HepG2 (cell line): ENCODE measurements around the gene U2AF2. TPM values are rescaled to one million over a fixed set of nuclear protein-coding genes. Genes with fewer than 3 reads are reported as not detected.

Experiments used
- ATAC-seq: fragments of 200-7000 bp; cut with Tn5 transposase; 3 replicates; pipeline ENCODE4 v1.9.1; 2020; ENCODE audit warnings: mild to moderate bottlenecking, moderate library complexity
- BruUV-seq: library from RNA; stranded (reverse); fragments of 400-500 nt; replicated peaks from 2 replicates; lab custom pipeline; 2021; lab: Mats Ljungman, UMichigan
- CTCF ChIA-PET: fragments of 300-600 bp; formaldehyde crosslinking; extraction: SDS; loops from one replicate; lab custom pipeline; 2021; ENCODE audit warnings: low total read pairs, inconsistent platforms, low intra/inter-chr PET ratio; lab: Yijun Ruan, JAX
- POLR2A ChIA-PET: fragments of 350-600 bp; sonication (Branson Sonifier 250); formaldehyde crosslinking; loops from one replicate; lab custom pipeline; 2020; ENCODE audit warnings: antibody characterized with exemption, inconsistent platforms; lab: Yijun Ruan, JAX
- DNase-seq: peaks from one replicate; pipeline ENCODE4 v3.0.0-alpha.2; 2015; ENCODE audit warnings: low spot score
- FAIRE-seq: peaks from 3 replicates; lab custom pipeline; 2011; peaks lifted over from hg19 to GRCh38; lab: Jason Lieb, UNC
- H2AFZ ChIP-seq: one replicate; pipeline ENCODE4 v1.6.1; 2011; ENCODE audit warnings: low read length, inconsistent platforms
- H3K27ac ChIP-seq: fragments of 300-600 bp; 3 replicates; pipeline ENCODE4 v1.8.0; 2011; ENCODE audit warnings: mixed run types, mild to moderate bottlenecking, mixed read lengths, low read length, inconsistent platforms; ENCODE audit not compliant: insufficient read depth; ENCODE audit errors: extremely low read length
- H3K27me3 ChIP-seq, 2 experiments: fragments of 200-600 bp in 1 of 2; 2 replicates in 1 of 2; 3 replicates in 1 of 2; pipeline versions ENCODE4 v1.6.0 to v1.8.0; 2011; ENCODE audit warnings: low read length in 2 of 2, mild to moderate bottlenecking in 2 of 2, moderate library complexity in 2 of 2, inconsistent platforms in 1 of 2; ENCODE audit not compliant: insufficient read depth in 2 of 2, control insufficient read depth in 1 of 2
- H3K36me3 ChIP-seq, 2 experiments: fragments of 200-600 bp in 1 of 2; replicated peaks in 1 of 2; 2 replicates in 1 of 2; 3 replicates in 1 of 2; pipeline versions ENCODE4 v1.5.1 to v1.8.0; 2011; ENCODE audit warnings: low read length in 2 of 2, inconsistent platforms in 1 of 2; ENCODE audit not compliant: insufficient read depth in 2 of 2, control insufficient read depth in 1 of 2
- H3K4me1 ChIP-seq: 2 replicates; pipeline ENCODE4 v1.5.1; 2012; ENCODE audit warnings: low read length, inconsistent platforms; ENCODE audit not compliant: insufficient read depth
- H3K4me2 ChIP-seq: 2 replicates; pipeline ENCODE4 v1.6.0; 2011; ENCODE audit warnings: low read depth, low read length, inconsistent platforms
- H3K4me3 ChIP-seq, 3 experiments: fragments of 200-600 bp in 1 of 3; sonication (generic), shearing (Covaris generic) in 1 of 3; replicated peaks in 1 of 3; 2 replicates each; pipeline ENCODE4 v1.5.1; 2011 to 2016; ENCODE audit warnings: low read length in 3 of 3, inconsistent platforms in 2 of 3, low read depth in 2 of 3, mild to moderate bottlenecking in 2 of 3, control low read depth in 1 of 3, mixed read lengths in 1 of 3; ENCODE audit not compliant: insufficient read depth in 1 of 3
- H3K79me2 ChIP-seq: one replicate; pipeline ENCODE4 v1.6.1; 2011; ENCODE audit warnings: low read length, inconsistent platforms; ENCODE audit not compliant: insufficient read depth
- H3K9ac ChIP-seq: 2 replicates; pipeline ENCODE4 v1.6.0; 2011; ENCODE audit warnings: mild to moderate bottlenecking, low read depth, low read length, inconsistent platforms; ENCODE audit not compliant: insufficient read depth
- H3K9me3 ChIP-seq: 2 replicates; pipeline ENCODE4 v1.5.1; 2012; ENCODE audit warnings: mild to moderate bottlenecking, low read length
- H4K20me1 ChIP-seq: 2 replicates; pipeline ENCODE4 v1.6.0; 2011; ENCODE audit warnings: inconsistent platforms, mild to moderate bottlenecking, low read length, moderate library complexity; ENCODE audit not compliant: insufficient read depth
- CBFB ChIP-seq: sonication (generic); formaldehyde crosslinking; IDR thresholded peaks from 2 replicates; pipeline ENCODE4 v1.4.0; 2020; ENCODE audit warnings: missing genetic modification reagents
- FOXC1 ChIP-seq: sonication (generic); formaldehyde crosslinking; IDR thresholded peaks from 2 replicates; pipeline ENCODE4 v1.8.0; 2022; ENCODE audit warnings: mild to moderate bottlenecking, missing genetic modification reagents, borderline replicate concordance
- IRF1 ChIP-seq: sonication (generic); formaldehyde crosslinking; IDR thresholded peaks from 2 replicates; pipeline ENCODE4 v1.4.0; 2020; ENCODE audit warnings: low read depth, mild to moderate bottlenecking, missing genetic modification reagents
- POLR2AphosphoS5 ChIP-seq: IDR thresholded peaks from 2 replicates; pipeline ENCODE4 v1.6.1; 2012; ENCODE audit warnings: low read depth, low read length
- RBM39 ChIP-seq: fragments of 200-400 bp; formaldehyde crosslinking; IDR thresholded peaks from one replicate; pipeline ENCODE4 v1.6.1; 2018; ENCODE audit warnings: antibody characterized with exemption, mild to moderate bottlenecking, low read depth, low read length; ENCODE audit not compliant: poor library complexity, severe bottlenecking
- RCOR2 ChIP-seq: IDR thresholded peaks from 2 replicates; pipeline ENCODE4 v1.6.1; 2016; ENCODE audit warnings: missing biosample characterization, missing genetic modification reagents
- TBX2 ChIP-seq: sonication (generic); formaldehyde crosslinking; IDR thresholded peaks from 2 replicates; pipeline ENCODE4 v1.5.0; 2020; ENCODE audit warnings: missing genetic modification reagents, mild to moderate bottlenecking, borderline replicate concordance
- ZBTB25 ChIP-seq: IDR thresholded peaks from 2 replicates; pipeline ENCODE4 v1.6.1; 2018; ENCODE audit warnings: missing genetic modification reagents
- ZBTB38 ChIP-seq: sonication (generic); formaldehyde crosslinking; IDR thresholded peaks from 2 replicates; pipeline ENCODE4 v1.5.1; 2020; ENCODE audit warnings: mild to moderate bottlenecking, missing genetic modification reagents
- ZKSCAN1 ChIP-seq: fragments of 150-350 bp; IDR thresholded peaks from 2 replicates; pipeline ENCODE4 v1.6.1; 2014; ENCODE audit warnings: low read length
- ZNF383 ChIP-seq: sonication (generic); formaldehyde crosslinking; IDR thresholded peaks from 2 replicates; pipeline ENCODE4 v1.4.0; 2020; ENCODE audit warnings: missing genetic modification reagents, mild to moderate bottlenecking, borderline replicate concordance
- ZNF777 ChIP-seq: sonication (generic); formaldehyde crosslinking; IDR thresholded peaks from 2 replicates; pipeline ENCODE4 v1.4.0; 2020; ENCODE audit warnings: missing genetic modification reagents
- ZNF879 ChIP-seq: sonication (generic); formaldehyde crosslinking; IDR thresholded peaks from 2 replicates; pipeline ENCODE4 v1.8.1; 2023; ENCODE audit warnings: missing genetic modification reagents
- ZSCAN20 ChIP-seq: sonication (generic); formaldehyde crosslinking; IDR thresholded peaks from 2 replicates; pipeline ENCODE4 v1.4.0; 2020; ENCODE audit warnings: missing genetic modification reagents, mild to moderate bottlenecking, borderline replicate concordance
- WGBS: methylation state at CpG from one replicate; pipeline ENCODE4 v1.1.6; 2017; ENCODE audit warnings: low lambda C conversion rate; 5-methylcytosine and 5-hydroxymethylcytosine counted together
- in situ Hi-C: cut with HindIII; loops from 2 replicates; pipeline ENCODE4 v1.10.0; 2017; ENCODE audit warnings: low pct_unique_long_range_greater_than_20kb; ENCODE audit not compliant: extremely low pct_ligation_motif_present
- intact Hi-C: fragments of 100-400 bp; cut with micrococcal nuclease; formaldehyde crosslinking; loops from one replicate; pipeline ENCODE4 v1.10.0; 2022; ENCODE audit not compliant: unreplicated experiment
- polyA plus RNA-seq, 8 experiments: library from polyadenylated mRNA; depleted of rRNA in 3 of 8; stranded (reverse) in 7 of 8; unstranded in 1 of 8; fragments of >200 nt; fragmentation: Illumina TruSeq in 4 of 8; extraction: Trizol in 4 of 8; gene quantifications; 2 replicates each; pipeline versions ENCODE4 v1.2.1 to v1.2.3, GENCODE V29; 2011 to 2016; ENCODE audit warnings: low read depth in 4 of 8, missing spikeins in 1 of 8, mixed read lengths in 1 of 8; ENCODE audit not compliant: insufficient read depth in 1 of 8
- total RNA-seq, 5 experiments: library from RNA; depleted of rRNA; stranded (reverse); fragments of >200 nt; fragmentation: Illumina TruSeq; extraction: Trizol; gene quantifications; 2 replicates each; pipeline ENCODE4 v1.2.3, GENCODE V29; 2016; ENCODE audit warnings: low read depth in 1 of 5
- TF ChIP-seq, protein P1 (sequence below): sonication (generic); formaldehyde crosslinking; IDR thresholded peaks from 2 replicates; pipeline ENCODE4 v1.4.0; 2020; ENCODE audit warnings: missing genetic modification reagents

The U2AF2 gene
- total and polyA plus RNA-seq, 2 of the 13 experiments (the other 11 are each of a cell fraction or from before 2014, with no cell fraction given) = 84.3 to 124 TPM

GRCh38 chr19:55626350-55626749 lies 28.5 kb upstream of the U2AF2 start:
- no peaks in the 10 kb centered on the region for H3K9me3 ChIP-seq
- DNase-seq = no peak
- ChIA-PET CTCF (no interaction called here), POLR2A (interaction anchor here (1.3 to 1.4 kb wide), 2 partner anchors 12 to 28 kb away, joined by 4 to 6 read pairs; partner anchors contain the start of gene U2AF2)
- BruUV-seq = no TSS peak
- in situ Hi-C loops (no loop called here), intact Hi-C loops (no loop called here)
- no peak overlapping the region for H3K9ac ChIP-seq
- H4K20me1 ChIP-seq = peaks cover 14% of the 10 kb centered on the region; the same call in 1 of the 2 replicates
- peaks cover 27% of the 10 kb centered on the region for H3K4me1 ChIP-seq
- no peak overlapping the region for H2AFZ ChIP-seq
- no peak overlapping the region for H3K4me2 ChIP-seq
- FAIRE-seq = no peak
- TF ChIP-seq TBX2 (no peak), RCOR2 (CRISPR knock-in tag) (no peak), ZNF879 (CRISPR knock-in tag) (no peak), FOXC1 (no peak), ZNF777 (no peak), CBFB (CRISPR knock-in tag) (no peak), ZNF383 (no peak), RBM39 (no peak), ZSCAN20 (CRISPR knock-in tag) (no peak), IRF1 (no peak), POLR2AphosphoS5 (no peak), ZBTB38 (no peak), ZKSCAN1 (no peak), ZBTB25 (CRISPR knock-in tag) (no peak)
- TF ChIP-seq, protein P1, sequence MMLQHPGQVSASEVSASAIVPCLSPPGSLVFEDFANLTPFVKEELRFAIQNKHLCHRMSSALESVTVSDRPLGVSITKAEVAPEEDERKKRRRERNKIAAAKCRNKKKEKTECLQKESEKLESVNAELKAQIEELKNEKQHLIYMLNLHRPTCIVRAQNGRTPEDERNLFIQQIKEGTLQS = no peak
- no peak overlapping the region for H3K4me3 ChIP-seq
- H3K36me3 ChIP-seq = 0 out of 5 replicates have a peak, but pooled peaks cover 0 to under 1% of the 10 kb centered on the region in 2 experiments
- peaks cover 4% of the 10 kb centered on the region for H3K79me2 ChIP-seq
- no peak for ATAC-seq
- no peaks in the 10 kb centered on the region for H3K27me3 ChIP-seq
- H3K27ac ChIP-seq = no peak overlapping the region
- 74% methylated on average over 11 of the region's 11 CpGs for WGBS
